ENCODE measurements around the gene SLC28A3.
"Not testable (repeated sequence)": the region's sequence is repeated elsewhere in the genome, so short reads cannot be mapped to it uniquely, and the experiment has no call there.

Gene SLC28A3

DNA sequence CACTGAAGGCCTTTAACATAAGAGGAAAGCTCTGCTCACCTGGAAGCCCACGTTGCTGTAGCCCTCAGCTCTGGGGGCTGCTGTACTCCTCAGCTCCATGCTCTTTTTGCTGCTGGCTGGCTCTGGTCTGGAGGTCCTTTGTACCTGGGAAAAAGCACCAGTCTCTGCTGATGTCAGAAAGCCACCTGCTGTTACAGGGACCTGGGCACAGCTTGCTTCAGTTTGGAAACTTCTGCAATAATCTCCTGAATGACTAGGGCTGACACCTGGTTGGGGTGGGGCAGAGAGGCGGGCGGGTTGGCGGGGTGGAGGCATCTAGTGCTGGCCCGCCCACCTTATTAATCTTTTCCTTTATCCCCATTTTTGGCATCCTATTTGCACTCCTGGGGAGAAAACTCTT is at the start of gene SLC28A3:
TSS of gene SLC28A3 (minus strand) at position 224 of the 400 bp plus-strand sequence. CDS start at position 99, 125 bp downstream.
- no peaks in the 10 kb centered on the region for H3K4me1 ChIP-seq (ENCODE audit: control insufficient read depth in 1 of 2, insufficient read depth in 2 of 2, low read length in 2 of 2)
- H3K4me3 ChIP-seq (ENCODE audit: low read depth in 1 of 2, low read length in 2 of 2): peak within 1 kb of the TSS in 1 of 2 donors; percentile 26
- no peaks in the 10 kb centered on the region for H3K36me3 ChIP-seq (ENCODE audit: control insufficient read depth in 1 of 2, insufficient read depth in 2 of 2, low read length in 2 of 2)
- no peaks in the 10 kb centered on the region for H3K9me3 ChIP-seq (ENCODE audit: control insufficient read depth in 1 of 2, low read length in 2 of 2)
- H3K27me3 ChIP-seq (ENCODE audit: low read depth, low read length): no peaks in the 10 kb centered on the region
- no peak within 1 kb of the TSS for H3K27ac ChIP-seq (ENCODE audit: low read length)

DNA sequence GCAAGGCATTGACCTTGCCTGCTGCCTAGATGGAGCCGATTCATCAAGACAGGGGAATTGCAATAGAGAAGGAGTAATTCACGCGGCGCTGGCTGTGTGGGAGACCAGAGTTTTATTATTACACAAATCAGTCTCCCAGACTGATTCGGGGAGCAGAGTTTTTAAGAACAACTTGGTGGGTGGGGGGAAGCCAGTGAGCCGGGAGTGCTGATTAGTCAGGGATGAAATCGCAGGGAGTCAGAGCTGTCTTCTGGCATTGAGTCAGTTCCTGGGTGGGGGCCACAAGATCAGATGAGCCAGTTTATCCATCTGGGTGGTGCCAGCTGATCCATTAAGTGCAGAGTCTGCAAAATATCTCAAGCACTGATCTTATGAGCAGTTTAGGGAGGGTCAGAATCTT is 49.7 kb upstream of the SLC28A3 start:
- not testable (repeated sequence) for H3K27me3 ChIP-seq (ENCODE audit: low read depth, low read length)

DNA sequence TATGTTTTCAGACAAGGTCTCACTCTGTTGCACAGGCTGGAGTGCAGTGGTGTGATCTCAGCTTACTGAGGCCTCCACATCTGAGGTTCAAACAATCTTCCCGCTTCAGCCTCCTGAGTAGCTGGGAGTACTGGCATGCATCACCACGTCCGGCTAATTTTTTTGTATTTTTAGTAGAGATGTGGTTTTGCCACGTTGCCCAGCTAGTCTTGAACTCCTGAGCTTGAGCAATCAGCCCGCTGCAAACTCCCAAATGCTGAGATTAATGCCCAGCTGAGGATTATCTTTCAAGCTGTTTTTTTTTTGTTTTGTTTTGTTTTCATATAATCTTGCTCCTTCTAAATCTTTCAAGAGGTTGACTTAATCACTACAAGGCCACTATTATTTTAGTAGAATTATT is 47.3 kb upstream of the SLC28A3 start:
- Histone ChIP-seq H3K9me3 (ENCODE audit: control insufficient read depth in 1 of 2, low read length in 2 of 2) (no peaks in the 10 kb centered on the region), H3K27me3 (ENCODE audit: low read depth, low read length) (no peaks in the 10 kb centered on the region), H3K27ac (ENCODE audit: low read length) (no peak overlapping the region), H3K4me1 (ENCODE audit: control insufficient read depth in 1 of 2, insufficient read depth in 2 of 2, low read length in 2 of 2) (no peaks in the 10 kb centered on the region), H3K36me3 (ENCODE audit: control insufficient read depth in 1 of 2, insufficient read depth in 2 of 2, low read length in 2 of 2) (no peaks in the 10 kb centered on the region), H3K4me3 (ENCODE audit: low read depth in 1 of 2, low read length in 2 of 2) (no peak overlapping the region)

More for the DNA sequence above, 49.7 kb upstream of the SLC28A3 start:
- not testable (repeated sequence) for H3K4me3 ChIP-seq (ENCODE audit: low read depth in 1 of 2, low read length in 2 of 2); H3K9me3 ChIP-seq (ENCODE audit: control insufficient read depth in 1 of 2, low read length in 2 of 2); H3K36me3 ChIP-seq (ENCODE audit: control insufficient read depth in 1 of 2, insufficient read depth in 2 of 2, low read length in 2 of 2); H3K27ac ChIP-seq (ENCODE audit: low read length); H3K4me1 ChIP-seq (ENCODE audit: control insufficient read depth in 1 of 2, insufficient read depth in 2 of 2, low read length in 2 of 2)

GRCh38 chr9:84386753-84387152 is 46.2 kb upstream of the SLC28A3 start:
- no peaks in the 10 kb centered on the region for H3K36me3 ChIP-seq (ENCODE audit: control insufficient read depth in 1 of 2, insufficient read depth in 2 of 2, low read length in 2 of 2)
- no peaks in the 10 kb centered on the region for H3K9me3 ChIP-seq (ENCODE audit: control insufficient read depth in 1 of 2, low read length in 2 of 2)
- no peak overlapping the region for H3K4me3 ChIP-seq (ENCODE audit: low read depth in 1 of 2, low read length in 2 of 2)
- H3K4me1 ChIP-seq (ENCODE audit: control insufficient read depth in 1 of 2, insufficient read depth in 2 of 2, low read length in 2 of 2): no peaks in the 10 kb centered on the region
- no peak overlapping the region for H3K27ac ChIP-seq (ENCODE audit: low read length)
- H3K27me3 ChIP-seq (ENCODE audit: low read depth, low read length): no peaks in the 10 kb centered on the region

DNA sequence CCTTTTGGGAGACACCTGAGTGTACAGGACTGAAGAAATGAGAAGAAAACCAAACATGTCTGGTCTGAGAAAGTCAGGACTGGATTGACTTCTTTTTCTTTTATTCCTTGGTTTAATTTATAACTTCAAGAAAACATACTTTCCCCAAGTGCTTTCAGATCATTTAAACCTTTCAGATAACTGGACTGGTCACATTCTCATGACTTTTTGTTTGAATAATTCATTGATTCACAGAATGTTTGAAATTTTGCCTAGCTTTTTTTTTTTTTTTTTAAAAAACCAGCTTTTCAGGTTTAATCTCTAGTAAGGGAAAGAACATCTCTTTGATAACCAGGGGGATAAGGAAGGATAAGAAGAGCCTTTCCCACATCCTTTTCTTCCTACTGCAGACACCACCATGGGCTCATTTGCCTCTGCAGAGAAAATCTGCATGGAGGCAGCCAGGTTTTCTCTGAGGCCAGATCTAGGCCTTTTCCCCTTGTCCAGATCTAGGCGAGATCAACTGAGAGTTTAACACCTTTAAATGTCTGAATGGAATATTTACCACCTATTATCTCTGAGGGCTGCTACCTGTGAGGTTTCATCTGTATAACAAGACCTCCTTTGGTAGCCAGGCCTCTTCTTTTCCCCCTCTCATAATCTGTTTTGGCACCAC is 45.0 kb upstream of the SLC28A3 start:
- no peaks in the 10 kb centered on the region for H3K4me1 ChIP-seq (ENCODE audit: control insufficient read depth in 1 of 2, insufficient read depth in 2 of 2, low read length in 2 of 2)
- no peaks in the 10 kb centered on the region for H3K36me3 ChIP-seq (ENCODE audit: control insufficient read depth in 1 of 2, insufficient read depth in 2 of 2, low read length in 2 of 2)
- no peak overlapping the region for H3K27ac ChIP-seq (ENCODE audit: low read length)
- no peak overlapping the region for H3K4me3 ChIP-seq (ENCODE audit: low read depth in 1 of 2, low read length in 2 of 2)
- no peaks in the 10 kb centered on the region for H3K9me3 ChIP-seq (ENCODE audit: control insufficient read depth in 1 of 2, low read length in 2 of 2)
- H3K27me3 ChIP-seq (ENCODE audit: low read depth, low read length): no peaks in the 10 kb centered on the region

- H3K36me3 ChIP-seq (ENCODE audit: control insufficient read depth in 1 of 2, insufficient read depth in 2 of 2, low read length in 2 of 2): no peaks in the 10 kb centered on the region
- no peak overlapping the region for H3K4me3 ChIP-seq (ENCODE audit: low read depth in 1 of 2, low read length in 2 of 2)
- H3K4me1 ChIP-seq (ENCODE audit: control insufficient read depth in 1 of 2, insufficient read depth in 2 of 2, low read length in 2 of 2): no peaks in the 10 kb centered on the region
- no peaks in the 10 kb centered on the region for H3K27me3 ChIP-seq (ENCODE audit: low read depth, low read length)
- no peaks in the 10 kb centered on the region for H3K9me3 ChIP-seq (ENCODE audit: control insufficient read depth in 1 of 2, low read length in 2 of 2)
- H3K27ac ChIP-seq (ENCODE audit: low read length): no peak overlapping the region
Observed at GRCh38 chr9:84384617-84385016, 44.1 kb upstream of the SLC28A3 start.

DNA sequence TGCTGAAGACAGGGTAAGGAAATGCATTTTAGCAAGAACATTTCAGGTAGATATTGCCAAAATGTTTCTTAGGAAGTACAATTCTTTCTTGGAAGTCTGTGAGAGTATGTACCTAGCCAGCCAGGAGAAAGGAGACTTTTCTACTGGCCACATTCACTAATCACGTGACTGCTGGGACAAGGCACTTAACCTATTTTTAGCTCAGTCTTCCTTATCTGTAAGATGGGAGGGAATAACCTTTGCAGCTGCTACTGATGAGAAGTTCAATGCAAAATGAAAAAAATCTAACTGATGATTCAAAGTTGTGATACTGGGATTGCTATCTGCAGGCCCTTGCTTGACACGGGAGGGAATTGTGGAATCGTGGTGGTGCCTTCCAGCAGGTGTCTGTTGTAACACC is 42.6 kb upstream of the SLC28A3 start:
- no peaks in the 10 kb centered on the region for H3K4me1 ChIP-seq (ENCODE audit: control insufficient read depth in 1 of 2, insufficient read depth in 2 of 2, low read length in 2 of 2)
- H3K4me3 ChIP-seq (ENCODE audit: low read depth in 1 of 2, low read length in 2 of 2): no peak overlapping the region
- no peaks in the 10 kb centered on the region for H3K36me3 ChIP-seq (ENCODE audit: control insufficient read depth in 1 of 2, insufficient read depth in 2 of 2, low read length in 2 of 2)
- no peaks in the 10 kb centered on the region for H3K9me3 ChIP-seq (ENCODE audit: control insufficient read depth in 1 of 2, low read length in 2 of 2)
- H3K27me3 ChIP-seq (ENCODE audit: low read depth, low read length): no peaks in the 10 kb centered on the region
- no peak overlapping the region for H3K27ac ChIP-seq (ENCODE audit: low read length)

DNA sequence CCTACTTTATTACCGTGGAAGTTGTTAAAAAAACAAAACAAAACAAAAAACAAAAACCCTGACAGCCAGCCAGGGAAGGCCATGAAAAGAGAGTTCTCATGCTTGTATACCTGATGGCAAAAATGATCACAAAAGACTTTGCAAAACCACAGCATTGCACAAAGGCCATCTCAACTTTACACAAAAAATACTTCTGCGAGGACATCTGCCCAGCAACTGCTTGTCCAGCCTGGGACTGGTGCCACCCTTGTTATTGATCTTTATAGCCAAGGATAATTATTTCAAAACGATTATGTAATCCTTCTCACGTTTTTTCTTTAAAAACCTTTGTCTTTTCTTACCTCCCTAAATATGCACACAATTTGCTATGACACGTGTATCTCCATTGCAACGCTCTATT is 42.2 kb upstream of the SLC28A3 start:
- H3K27ac ChIP-seq (ENCODE audit: low read length): no peak overlapping the region
- no peaks in the 10 kb centered on the region for H3K9me3 ChIP-seq (ENCODE audit: control insufficient read depth in 1 of 2, low read length in 2 of 2)
- no peak overlapping the region for H3K4me3 ChIP-seq (ENCODE audit: low read depth in 1 of 2, low read length in 2 of 2)
- H3K36me3 ChIP-seq (ENCODE audit: control insufficient read depth in 1 of 2, insufficient read depth in 2 of 2, low read length in 2 of 2): no peaks in the 10 kb centered on the region
- H3K4me1 ChIP-seq (ENCODE audit: control insufficient read depth in 1 of 2, insufficient read depth in 2 of 2, low read length in 2 of 2): no peaks in the 10 kb centered on the region
- no peaks in the 10 kb centered on the region for H3K27me3 ChIP-seq (ENCODE audit: low read depth, low read length)

- Histone ChIP-seq H3K4me1 (ENCODE audit: control insufficient read depth in 1 of 2, insufficient read depth in 2 of 2, low read length in 2 of 2) (no peaks in the 10 kb centered on the region), H3K36me3 (ENCODE audit: control insufficient read depth in 1 of 2, insufficient read depth in 2 of 2, low read length in 2 of 2) (no peaks in the 10 kb centered on the region), H3K4me3 (ENCODE audit: low read depth in 1 of 2, low read length in 2 of 2) (no peak overlapping the region), H3K27me3 (ENCODE audit: low read depth, low read length) (no peaks in the 10 kb centered on the region), H3K27ac (ENCODE audit: low read length) (no peak overlapping the region), H3K9me3 (ENCODE audit: control insufficient read depth in 1 of 2, low read length in 2 of 2) (no peaks in the 10 kb centered on the region)
Observed at GRCh38 chr9:84381508-84381907, 41.0 kb upstream of the SLC28A3 start.

GRCh38 chr9:84379740-84380139 is 39.2 kb upstream of the SLC28A3 start:
- H3K4me1 ChIP-seq (ENCODE audit: control insufficient read depth in 1 of 2, insufficient read depth in 2 of 2, low read length in 2 of 2): no peaks in the 10 kb centered on the region
- no peaks in the 10 kb centered on the region for H3K36me3 ChIP-seq (ENCODE audit: control insufficient read depth in 1 of 2, insufficient read depth in 2 of 2, low read length in 2 of 2)
- no peaks in the 10 kb centered on the region for H3K9me3 ChIP-seq (ENCODE audit: control insufficient read depth in 1 of 2, low read length in 2 of 2)
- no peaks in the 10 kb centered on the region for H3K27me3 ChIP-seq (ENCODE audit: low read depth, low read length)
- H3K27ac ChIP-seq (ENCODE audit: low read length): no peak overlapping the region
- H3K4me3 ChIP-seq (ENCODE audit: low read depth in 1 of 2, low read length in 2 of 2): no peak overlapping the region

DNA sequence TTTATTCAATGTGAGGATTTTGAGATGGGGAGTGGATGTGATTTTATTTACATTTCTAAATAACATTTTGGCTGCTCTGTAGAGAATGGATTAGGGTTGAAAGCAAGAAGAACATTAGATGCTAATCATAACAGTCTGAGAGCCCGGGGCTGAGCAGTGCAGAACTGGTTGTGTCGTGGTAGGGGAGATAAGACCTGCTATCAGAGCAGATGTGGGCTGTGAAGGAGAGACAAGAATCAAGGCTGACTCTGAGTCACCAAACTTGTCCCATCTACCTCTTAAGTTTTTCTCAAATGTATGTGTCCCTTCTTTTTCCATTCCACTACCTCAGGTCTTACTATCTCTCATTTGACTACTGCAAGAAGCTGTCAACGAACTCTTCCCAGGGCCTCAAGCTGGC is 35.4 kb upstream of the SLC28A3 start:
- no peaks in the 10 kb centered on the region for H3K36me3 ChIP-seq (ENCODE audit: control insufficient read depth in 1 of 2, insufficient read depth in 2 of 2, low read length in 2 of 2)
- H3K9me3 ChIP-seq (ENCODE audit: control insufficient read depth in 1 of 2, low read length in 2 of 2): no peaks in the 10 kb centered on the region
- H3K27ac ChIP-seq (ENCODE audit: low read length): no peak overlapping the region
- H3K4me1 ChIP-seq (ENCODE audit: control insufficient read depth in 1 of 2, insufficient read depth in 2 of 2, low read length in 2 of 2): no peaks in the 10 kb centered on the region
- no peaks in the 10 kb centered on the region for H3K27me3 ChIP-seq (ENCODE audit: low read depth, low read length)
- no peak overlapping the region for H3K4me3 ChIP-seq (ENCODE audit: low read depth in 1 of 2, low read length in 2 of 2)

DNA sequence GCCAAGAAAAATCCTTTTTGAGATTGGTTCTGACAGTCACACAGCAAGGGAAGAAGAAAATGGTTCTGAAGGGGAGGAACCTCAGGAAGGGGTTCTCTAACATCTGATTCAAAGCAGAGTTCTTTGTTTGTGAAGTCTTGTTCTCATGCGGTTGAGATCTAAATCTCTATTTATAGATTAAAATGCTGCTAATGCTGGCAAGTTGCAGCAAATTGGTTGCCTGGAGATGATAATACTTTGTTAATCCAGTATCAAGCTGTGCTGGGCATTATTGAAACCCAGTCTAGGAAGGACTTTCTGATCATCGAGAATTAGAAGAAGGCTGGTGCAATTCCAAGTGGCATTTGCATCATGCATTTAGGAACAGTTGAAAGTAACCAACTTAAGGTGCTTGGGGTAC is 34.0 kb upstream of the SLC28A3 start:
- no peaks in the 10 kb centered on the region for H3K9me3 ChIP-seq (ENCODE audit: control insufficient read depth in 1 of 2, low read length in 2 of 2)
- H3K4me1 ChIP-seq (ENCODE audit: control insufficient read depth in 1 of 2, insufficient read depth in 2 of 2, low read length in 2 of 2): no peaks in the 10 kb centered on the region
- no peaks in the 10 kb centered on the region for H3K27me3 ChIP-seq (ENCODE audit: low read depth, low read length)
- H3K4me3 ChIP-seq (ENCODE audit: low read depth in 1 of 2, low read length in 2 of 2): no peak overlapping the region
- no peak overlapping the region for H3K27ac ChIP-seq (ENCODE audit: low read length)
- no peaks in the 10 kb centered on the region for H3K36me3 ChIP-seq (ENCODE audit: control insufficient read depth in 1 of 2, insufficient read depth in 2 of 2, low read length in 2 of 2)
